Vagina (tissue), 2 donors: ENCODE measurements around the gene OR2L3. TPM values are rescaled to one million over a fixed set of nuclear protein-coding genes. Genes with fewer than 3 reads are reported as not detected.
"Not testable (repeated sequence)": the region's sequence is repeated elsewhere in the genome, so short reads cannot be mapped to it uniquely, and the experiment has no call there.

ENCODE experiments used
- DNase-seq, 2 donors: peaks; one replicate each; pipeline ENCODE4 v3.0.0-alpha.2; 2017; ENCODE audit errors: extremely low spot score in 2 of 2
- H3K27ac ChIP-seq: fragments of 200-600 bp; sonication (generic); one replicate; pipeline ENCODE4 v1.5.1; 2019
- H3K27me3 ChIP-seq: fragments of 200-600 bp; sonication (generic); one replicate; pipeline ENCODE4 v1.5.1; 2019
- H3K36me3 ChIP-seq, 2 donors: fragments of 200-600 bp; sonication (generic); one replicate each; pipeline ENCODE4 v1.5.1; 2017 to 2019
- H3K4me1 ChIP-seq: fragments of 200-600 bp; sonication (generic); one replicate; pipeline ENCODE4 v1.5.1; 2019
- H3K4me3 ChIP-seq, 2 donors: fragments of 200-600 bp; sonication (generic); 1 replicate in 1 of 2; 2 replicates in 1 of 2; pipeline ENCODE4 v1.5.1; 2016 to 2019
- H3K9me3 ChIP-seq: fragments of 200-600 bp; sonication (generic); one replicate; pipeline ENCODE4 v1.5.1; 2019
- POLR2A ChIP-seq, 2 donors: fragments of 450-650 bp; IDR thresholded peaks; one replicate each; pipeline ENCODE4 v1.6.1; 2017; ENCODE audit warnings: antibody characterized with exemption in 2 of 2, mild to moderate bottlenecking in 2 of 2, moderate library complexity in 2 of 2
- POLR2AphosphoS5 ChIP-seq, 2 donors: sonication (generic); formaldehyde crosslinking; IDR thresholded peaks; one replicate each; pipeline ENCODE4 v1.9.0; 2017; ENCODE audit warnings: antibody characterized with exemption in 2 of 2, mild to moderate bottlenecking in 2 of 2, low read depth in 1 of 2; ENCODE audit not compliant: insufficient read depth in 1 of 2
- intact Hi-C: fragments of 100-400 bp; cut with DNase I; formaldehyde crosslinking; loops from one replicate; pipeline ENCODE4 v1.15.1; 2023
- total RNA-seq: library from RNA; depleted of rRNA; stranded (reverse); fragments of >200 nt; gene quantifications from one replicate; pipeline ENCODE4 v1.2.3, GENCODE V29; 2016
- TF ChIP-seq, protein P1 (sequence below), 3 experiments: fragments of 450-650 bp in 2 of 3; fragments of 200-600 bp in 1 of 3; sonication (generic) in 1 of 3; IDR thresholded peaks; one replicate each; pipeline ENCODE4 v1.5.1; 2017 to 2019; ENCODE audit warnings: antibody characterized with exemption in 3 of 3, mild to moderate bottlenecking in 2 of 3, moderate library complexity in 2 of 3

OR2L3 gene
- total RNA-seq, 1 donor from 2014 or later: not detected

DNA sequence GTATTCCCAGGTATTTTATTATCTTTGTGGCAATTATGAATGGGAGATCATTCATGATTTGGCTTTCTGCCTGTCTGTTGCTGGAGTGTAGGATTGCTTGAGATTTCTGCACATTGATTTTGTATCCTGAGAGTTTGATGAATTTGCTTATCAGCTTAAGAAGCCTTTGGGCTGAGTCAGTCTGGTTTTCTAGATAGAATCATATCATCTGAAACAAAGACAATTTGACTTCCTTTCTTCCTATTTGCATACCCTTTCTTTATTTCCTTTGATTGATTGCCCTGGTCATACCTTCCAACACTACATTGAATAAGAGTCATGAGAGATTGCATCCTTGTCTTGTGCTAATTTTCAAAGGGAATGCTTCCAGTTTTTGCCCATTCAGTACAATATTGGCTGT, 8.0 kb downstream of the OR2L3 start:
- no peak overlapping the region for H3K4me3 ChIP-seq
- no peaks in the 10 kb centered on the region for H3K9me3 ChIP-seq
- TF ChIP-seq, protein P1, sequence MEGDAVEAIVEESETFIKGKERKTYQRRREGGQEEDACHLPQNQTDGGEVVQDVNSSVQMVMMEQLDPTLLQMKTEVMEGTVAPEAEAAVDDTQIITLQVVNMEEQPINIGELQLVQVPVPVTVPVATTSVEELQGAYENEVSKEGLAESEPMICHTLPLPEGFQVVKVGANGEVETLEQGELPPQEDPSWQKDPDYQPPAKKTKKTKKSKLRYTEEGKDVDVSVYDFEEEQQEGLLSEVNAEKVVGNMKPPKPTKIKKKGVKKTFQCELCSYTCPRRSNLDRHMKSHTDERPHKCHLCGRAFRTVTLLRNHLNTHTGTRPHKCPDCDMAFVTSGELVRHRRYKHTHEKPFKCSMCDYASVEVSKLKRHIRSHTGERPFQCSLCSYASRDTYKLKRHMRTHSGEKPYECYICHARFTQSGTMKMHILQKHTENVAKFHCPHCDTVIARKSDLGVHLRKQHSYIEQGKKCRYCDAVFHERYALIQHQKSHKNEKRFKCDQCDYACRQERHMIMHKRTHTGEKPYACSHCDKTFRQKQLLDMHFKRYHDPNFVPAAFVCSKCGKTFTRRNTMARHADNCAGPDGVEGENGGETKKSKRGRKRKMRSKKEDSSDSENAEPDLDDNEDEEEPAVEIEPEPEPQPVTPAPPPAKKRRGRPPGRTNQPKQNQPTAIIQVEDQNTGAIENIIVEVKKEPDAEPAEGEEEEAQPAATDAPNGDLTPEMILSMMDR (IDR thresholded peaks at IDR 0.05): no peak
- TF ChIP-seq POLR2A (IDR thresholded peaks at IDR 0.05): no peak
- no peak for TF ChIP-seq POLR2AphosphoS5 (IDR thresholded peaks at IDR 0.05; ENCODE audit: insufficient read depth in 1 of 2, low read depth in 1 of 2)
- no peaks in the 10 kb centered on the region for H3K4me1 ChIP-seq
- no peaks in the 10 kb centered on the region for H3K36me3 ChIP-seq
- H3K27me3 ChIP-seq: no peaks in the 10 kb centered on the region
- intact Hi-C loops: no loop called here
- H3K27ac ChIP-seq: no peak overlapping the region
- no peak for DNase-seq

DNA sequence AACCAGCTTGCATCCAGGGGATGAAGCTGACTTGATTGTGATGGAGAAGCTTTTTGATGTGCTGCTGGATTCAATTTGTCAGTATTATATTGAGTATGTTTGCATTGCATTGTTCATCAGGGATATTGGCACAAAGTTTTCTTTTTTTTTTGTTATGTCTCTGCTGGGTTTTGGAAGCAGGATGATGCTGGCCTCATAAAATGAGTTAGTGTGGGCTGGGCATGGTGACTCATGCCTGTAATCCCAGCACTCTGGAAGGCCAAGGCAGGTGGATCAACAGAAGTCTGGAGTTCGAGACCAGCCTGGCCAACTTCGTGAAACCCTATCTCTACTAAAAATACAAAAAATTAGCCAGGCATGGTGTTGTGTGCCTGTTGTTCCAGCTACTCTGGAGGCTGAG, 8.6 kb downstream of the OR2L3 start:
- TF ChIP-seq POLR2AphosphoS5 (IDR thresholded peaks at IDR 0.05; ENCODE audit: insufficient read depth in 1 of 2, low read depth in 1 of 2) (no peak), POLR2A (IDR thresholded peaks at IDR 0.05) (no peak)
- TF ChIP-seq, protein P1 (IDR thresholded peaks at IDR 0.05): no peak
- H3K27ac ChIP-seq: no peak overlapping the region
- no peak for DNase-seq
- H3K4me3 ChIP-seq: no peak overlapping the region
- intact Hi-C loops: no loop called here
- no peaks in the 10 kb centered on the region for H3K4me1 ChIP-seq
- H3K9me3 ChIP-seq: no peaks in the 10 kb centered on the region
- H3K36me3 ChIP-seq: no peaks in the 10 kb centered on the region
- no peaks in the 10 kb centered on the region for H3K27me3 ChIP-seq

DNA sequence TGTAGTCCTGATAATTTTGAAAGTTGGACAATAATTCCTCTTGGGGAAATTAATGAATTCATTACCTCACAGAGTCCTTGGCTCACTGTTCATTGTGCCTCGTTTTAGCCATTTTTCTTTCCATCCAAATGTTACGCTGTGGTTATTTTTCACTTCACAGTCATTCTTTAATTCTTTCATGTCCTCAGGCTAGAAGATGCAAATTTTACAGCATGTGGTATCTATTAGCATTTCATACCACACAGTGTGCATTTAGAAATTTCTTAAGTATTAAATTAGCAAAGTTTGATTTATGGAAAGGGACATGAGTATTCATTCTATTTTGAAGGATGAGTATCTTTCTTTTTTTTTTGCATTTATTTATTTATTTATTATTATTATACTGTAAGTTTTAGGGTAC, 18.4 kb downstream of the OR2L3 start:
- Histone ChIP-seq H3K27ac (no peak overlapping the region), H3K27me3 (no peaks in the 10 kb centered on the region), H3K36me3 (no peaks in the 10 kb centered on the region), H3K4me1 (no peaks in the 10 kb centered on the region), H3K4me3 (no peak overlapping the region), H3K9me3 (no peaks in the 10 kb centered on the region)
- intact Hi-C loops: no loop called here
- TF ChIP-seq, protein P1 (IDR thresholded peaks at IDR 0.05): no peak
- TF ChIP-seq POLR2A (IDR thresholded peaks at IDR 0.05): no peak
- no peak for TF ChIP-seq POLR2AphosphoS5 (IDR thresholded peaks at IDR 0.05; ENCODE audit: insufficient read depth in 1 of 2, low read depth in 1 of 2)
- DNase-seq: no peak

DNA sequence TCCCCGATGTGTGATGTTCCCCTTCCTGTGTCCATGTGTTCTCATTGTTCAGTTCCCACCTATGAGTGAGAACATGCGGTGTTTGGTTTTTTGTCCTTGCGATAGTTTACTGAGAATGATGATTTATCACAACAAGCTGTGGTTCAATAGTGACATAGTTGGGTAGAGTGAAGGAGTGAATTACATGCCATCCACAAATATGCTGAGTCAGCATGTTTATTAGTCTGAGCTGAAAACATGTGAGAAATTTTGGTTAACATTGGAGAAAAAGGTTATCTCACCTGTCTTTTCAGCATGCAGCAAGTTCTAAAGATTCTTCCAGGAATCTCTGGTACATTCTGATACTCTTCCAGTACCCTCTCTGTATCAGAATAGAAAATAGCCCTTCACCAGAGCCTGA, 19.0 kb downstream of the OR2L3 start:
- no peak for TF ChIP-seq POLR2A (IDR thresholded peaks at IDR 0.05)
- TF ChIP-seq POLR2AphosphoS5 (IDR thresholded peaks at IDR 0.05; ENCODE audit: insufficient read depth in 1 of 2, low read depth in 1 of 2): no peak
- TF ChIP-seq, protein P1 (IDR thresholded peaks at IDR 0.05): no peak
- H3K9me3 ChIP-seq: no peaks in the 10 kb centered on the region
- no peaks in the 10 kb centered on the region for H3K36me3 ChIP-seq
- no peak for DNase-seq
- no peak overlapping the region for H3K27ac ChIP-seq
- H3K4me1 ChIP-seq: no peaks in the 10 kb centered on the region
- no peak overlapping the region for H3K4me3 ChIP-seq
- no peaks in the 10 kb centered on the region for H3K27me3 ChIP-seq
- intact Hi-C loops: no loop called here

DNA sequence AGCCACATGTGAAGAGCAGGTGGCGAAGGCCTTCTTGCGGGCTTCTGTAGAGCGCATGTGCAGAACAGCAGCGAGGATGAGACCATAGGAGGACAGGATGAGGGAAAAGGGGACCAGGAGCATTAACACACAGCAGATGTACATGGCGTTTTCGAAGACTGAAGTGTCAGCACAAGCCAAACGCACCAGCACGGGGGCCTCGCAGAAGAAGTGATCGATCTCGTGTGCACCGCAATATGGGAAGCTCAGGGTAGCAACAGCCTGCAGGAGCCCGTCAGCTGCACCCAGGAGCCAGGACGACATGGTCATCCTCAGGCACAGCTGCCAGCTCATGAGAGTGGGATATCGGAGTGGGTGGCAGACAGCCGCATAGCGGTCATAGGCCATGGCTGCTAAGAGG, 37.2 kb downstream of the OR2L3 start:
- H3K36me3 ChIP-seq, H3K4me1 ChIP-seq, intact Hi-C loops, DNase-seq, H3K9me3 ChIP-seq, H3K4me3 ChIP-seq, H3K27me3 ChIP-seq, H3K27ac ChIP-seq: not testable (repeated sequence)

DNA sequence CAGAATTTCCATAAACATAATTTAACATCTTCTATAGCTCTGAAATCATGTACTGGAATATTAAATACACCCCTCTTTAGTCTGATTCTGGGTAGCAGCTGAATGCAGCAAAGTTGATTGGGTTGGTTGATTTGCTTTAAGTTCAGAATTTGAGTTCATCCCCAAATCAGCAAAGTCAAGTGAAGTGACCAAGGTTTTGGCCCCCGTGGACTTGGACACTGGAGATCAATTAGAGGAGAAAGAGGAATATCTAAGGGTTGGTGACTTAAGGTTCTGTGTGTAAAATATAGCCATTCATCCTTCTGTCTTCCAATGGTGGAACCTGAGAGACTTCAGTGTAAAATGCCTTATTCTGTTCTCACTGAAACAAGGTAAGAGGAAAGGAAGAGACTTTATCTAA, 48.2 kb downstream of the OR2L3 start, which contains the start of gene OR2L13:
Gene OR2L13, plus strand, starts transcription at position 301 of the 400 bp plus-strand sequence. CDS start 4,192 bp downstream, outside the sequence.
- H3K9me3 ChIP-seq: no peaks in the 10 kb centered on the region
- no peaks in the 10 kb centered on the region for H3K36me3 ChIP-seq
- no peaks in the 10 kb centered on the region for H3K4me1 ChIP-seq
- no peaks in the 10 kb centered on the region for H3K27me3 ChIP-seq
- no peak within 1 kb of the TSS for H3K27ac ChIP-seq
- intact Hi-C loops: no loop called here
- no peak within 1 kb of the TSS for H3K4me3 ChIP-seq
- no peak for DNase-seq
- TF ChIP-seq, protein P1 (IDR thresholded peaks at IDR 0.05): no peak
- TF ChIP-seq POLR2AphosphoS5 (IDR thresholded peaks at IDR 0.05; ENCODE audit: insufficient read depth in 1 of 2, low read depth in 1 of 2) (no peak), POLR2A (IDR thresholded peaks at IDR 0.05) (no peak)
